ENCODE data around the gene KIF2C. TPM values are rescaled to one million over a fixed set of nuclear protein-coding genes. Genes with fewer than 3 reads are reported as not detected.

The KIF2C gene
- total RNA-seq, 1 donor from 2014 or later: 88.7 TPM

DNA sequence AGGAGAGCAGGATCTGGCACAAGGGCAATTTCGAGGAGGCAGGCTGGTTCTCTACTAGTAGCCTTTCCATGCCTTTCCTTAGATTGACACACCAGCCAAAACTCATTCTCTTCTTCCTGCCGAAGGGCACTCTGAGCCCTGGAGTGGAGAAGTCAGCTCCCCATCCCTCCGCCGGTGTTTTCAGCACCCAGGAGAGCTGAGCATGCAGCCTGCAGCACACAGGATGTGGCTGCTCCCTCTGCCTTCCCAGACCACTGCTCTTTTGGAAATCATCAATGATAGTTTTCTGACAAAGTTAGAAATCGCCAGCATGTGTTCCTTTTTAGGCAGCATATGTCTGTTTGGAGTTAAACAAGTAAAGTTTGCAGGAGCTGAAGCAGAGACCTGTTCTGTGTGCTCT, 20.3 kb upstream of the KIF2C start:
- Mint-ChIP-seq H3K36me3 (ENCODE audit: low read depth) (no peaks in the 10 kb centered on the region), H3K27me3 (ENCODE audit: low read depth) (peaks cover 7% of the 10 kb centered on the region), H3K4me1 (peaks cover 21% of the 10 kb centered on the region), H3K4me3 (no peak overlapping the region), H3K9me3 (no peaks in the 10 kb centered on the region), H3K27ac (ENCODE audit: unreplicated experiment) (no peak overlapping the region)
- TF ChIP-seq, protein P1, sequence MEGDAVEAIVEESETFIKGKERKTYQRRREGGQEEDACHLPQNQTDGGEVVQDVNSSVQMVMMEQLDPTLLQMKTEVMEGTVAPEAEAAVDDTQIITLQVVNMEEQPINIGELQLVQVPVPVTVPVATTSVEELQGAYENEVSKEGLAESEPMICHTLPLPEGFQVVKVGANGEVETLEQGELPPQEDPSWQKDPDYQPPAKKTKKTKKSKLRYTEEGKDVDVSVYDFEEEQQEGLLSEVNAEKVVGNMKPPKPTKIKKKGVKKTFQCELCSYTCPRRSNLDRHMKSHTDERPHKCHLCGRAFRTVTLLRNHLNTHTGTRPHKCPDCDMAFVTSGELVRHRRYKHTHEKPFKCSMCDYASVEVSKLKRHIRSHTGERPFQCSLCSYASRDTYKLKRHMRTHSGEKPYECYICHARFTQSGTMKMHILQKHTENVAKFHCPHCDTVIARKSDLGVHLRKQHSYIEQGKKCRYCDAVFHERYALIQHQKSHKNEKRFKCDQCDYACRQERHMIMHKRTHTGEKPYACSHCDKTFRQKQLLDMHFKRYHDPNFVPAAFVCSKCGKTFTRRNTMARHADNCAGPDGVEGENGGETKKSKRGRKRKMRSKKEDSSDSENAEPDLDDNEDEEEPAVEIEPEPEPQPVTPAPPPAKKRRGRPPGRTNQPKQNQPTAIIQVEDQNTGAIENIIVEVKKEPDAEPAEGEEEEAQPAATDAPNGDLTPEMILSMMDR (conservative IDR thresholded peaks at IDR 0.05): no peak
- no peak for DNase-seq (ENCODE audit: low read depth, low spot score)

DNA sequence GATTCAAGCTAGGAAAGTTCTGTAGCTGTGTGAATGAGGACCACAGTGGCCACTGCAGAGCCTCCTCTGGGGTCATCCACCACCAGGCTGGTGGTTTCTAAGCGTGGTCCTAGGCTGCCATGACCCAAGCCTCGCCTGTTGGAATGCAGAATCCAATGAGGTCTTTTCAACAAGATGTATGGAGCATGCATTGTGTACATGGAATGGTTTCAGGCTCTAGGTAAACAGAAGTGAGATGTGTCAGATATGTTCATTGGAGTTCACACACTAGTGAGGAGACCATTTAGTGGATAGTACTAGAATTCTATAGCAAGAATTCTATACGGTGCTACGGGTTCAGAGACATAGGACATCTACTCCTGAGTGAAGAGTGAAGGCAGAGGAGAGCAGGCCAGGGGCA, 19.4 kb upstream of the KIF2C start:
- no peak for DNase-seq (ENCODE audit: low read depth, low spot score)
- H3K9me3 Mint-ChIP-seq: no peaks in the 10 kb centered on the region
- H3K4me3 Mint-ChIP-seq: no peak overlapping the region
- TF ChIP-seq, protein P1 (conservative IDR thresholded peaks at IDR 0.05): no peak
- no peaks in the 10 kb centered on the region for H3K36me3 Mint-ChIP-seq (ENCODE audit: low read depth)
- H3K27me3 Mint-ChIP-seq (ENCODE audit: low read depth): peaks cover 7% of the 10 kb centered on the region
- H3K4me1 Mint-ChIP-seq: peaks cover 16% of the 10 kb centered on the region
- H3K27ac Mint-ChIP-seq (ENCODE audit: unreplicated experiment): no peak overlapping the region

DNA sequence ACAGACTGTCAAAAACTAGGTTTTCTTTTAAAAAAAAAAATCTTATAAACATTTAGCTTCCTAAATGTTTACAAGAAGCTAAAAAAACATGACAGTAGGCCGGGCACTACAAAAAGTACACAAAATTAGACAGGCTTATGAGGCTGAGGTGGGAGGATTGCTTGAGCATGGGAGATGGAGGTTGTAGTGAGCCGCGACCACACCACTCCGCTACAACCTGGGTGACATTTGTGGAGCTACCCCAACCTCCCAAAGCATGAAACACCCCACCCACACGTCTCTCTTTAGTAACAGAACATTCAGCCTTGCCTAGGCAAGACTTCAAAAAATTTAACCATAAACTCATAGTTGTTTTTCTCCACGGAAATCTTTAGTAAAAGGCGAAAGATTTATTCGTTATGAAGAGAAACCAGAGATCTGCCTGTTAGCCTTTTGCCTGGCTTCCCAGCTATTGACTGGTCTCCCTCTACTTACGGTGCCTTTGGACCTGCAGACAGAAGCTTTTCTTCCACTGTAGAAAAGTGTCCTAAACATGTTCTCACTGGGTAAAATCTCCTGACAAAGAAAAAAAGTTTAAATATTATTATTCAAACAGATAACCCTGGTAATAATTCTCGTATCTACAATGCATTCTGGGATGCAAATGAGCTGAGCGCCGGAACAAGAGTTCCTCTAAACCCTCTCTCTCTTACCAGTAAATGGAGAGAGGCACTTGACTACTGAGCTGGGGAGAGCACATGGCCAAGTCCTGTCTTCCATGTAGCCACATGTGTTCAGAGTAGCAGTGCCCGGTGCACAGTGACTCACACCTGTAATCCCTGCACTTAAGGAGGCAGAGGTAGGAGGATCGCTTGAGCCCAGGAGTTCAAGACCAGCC, 17.9 kb upstream of the KIF2C start:
- TF ChIP-seq, protein P1 (conservative IDR thresholded peaks at IDR 0.05): no peak
- DNase-seq (ENCODE audit: low read depth, low spot score): no peak
- peak overlapping the region; percentile 72 for H3K4me3 Mint-ChIP-seq
- H3K27ac Mint-ChIP-seq (ENCODE audit: unreplicated experiment): peak overlapping the region; percentile 99
- H3K36me3 Mint-ChIP-seq (ENCODE audit: low read depth): no peaks in the 10 kb centered on the region
- peaks cover 7% of the 10 kb centered on the region for H3K27me3 Mint-ChIP-seq (ENCODE audit: low read depth)
- H3K9me3 Mint-ChIP-seq: no peaks in the 10 kb centered on the region
- H3K4me1 Mint-ChIP-seq: peaks cover 16% of the 10 kb centered on the region

DNA sequence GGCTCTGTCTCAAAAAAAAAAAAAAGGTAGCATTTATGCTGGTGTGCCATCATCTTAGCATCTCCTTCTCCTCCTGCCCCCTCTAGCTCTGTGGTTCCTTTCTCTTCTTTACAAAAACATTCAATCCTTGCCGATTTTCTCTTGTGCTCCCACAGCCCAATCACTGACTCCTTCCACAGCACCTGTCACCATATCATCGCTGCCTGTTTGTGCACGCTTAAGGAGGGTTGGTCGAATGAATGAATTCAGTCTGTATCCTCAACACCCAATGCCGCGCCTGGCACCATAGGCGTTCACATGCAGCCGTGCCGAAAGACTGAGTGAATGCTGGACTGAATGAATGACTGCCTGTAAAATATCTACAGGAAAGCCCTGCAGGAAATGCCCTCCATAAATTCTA, 16.6 kb upstream of the KIF2C start:
- TF ChIP-seq, protein P1 (conservative IDR thresholded peaks at IDR 0.05): no peak
- H3K27me3 Mint-ChIP-seq (ENCODE audit: low read depth): peaks cover 7% of the 10 kb centered on the region
- no peaks in the 10 kb centered on the region for H3K36me3 Mint-ChIP-seq (ENCODE audit: low read depth)
- no peak overlapping the region for H3K4me3 Mint-ChIP-seq
- H3K27ac Mint-ChIP-seq (ENCODE audit: unreplicated experiment): peak overlapping the region; percentile 31
- H3K9me3 Mint-ChIP-seq: no peaks in the 10 kb centered on the region
- peaks cover 16% of the 10 kb centered on the region for H3K4me1 Mint-ChIP-seq
- DNase-seq (ENCODE audit: low read depth, low spot score): no peak

DNA sequence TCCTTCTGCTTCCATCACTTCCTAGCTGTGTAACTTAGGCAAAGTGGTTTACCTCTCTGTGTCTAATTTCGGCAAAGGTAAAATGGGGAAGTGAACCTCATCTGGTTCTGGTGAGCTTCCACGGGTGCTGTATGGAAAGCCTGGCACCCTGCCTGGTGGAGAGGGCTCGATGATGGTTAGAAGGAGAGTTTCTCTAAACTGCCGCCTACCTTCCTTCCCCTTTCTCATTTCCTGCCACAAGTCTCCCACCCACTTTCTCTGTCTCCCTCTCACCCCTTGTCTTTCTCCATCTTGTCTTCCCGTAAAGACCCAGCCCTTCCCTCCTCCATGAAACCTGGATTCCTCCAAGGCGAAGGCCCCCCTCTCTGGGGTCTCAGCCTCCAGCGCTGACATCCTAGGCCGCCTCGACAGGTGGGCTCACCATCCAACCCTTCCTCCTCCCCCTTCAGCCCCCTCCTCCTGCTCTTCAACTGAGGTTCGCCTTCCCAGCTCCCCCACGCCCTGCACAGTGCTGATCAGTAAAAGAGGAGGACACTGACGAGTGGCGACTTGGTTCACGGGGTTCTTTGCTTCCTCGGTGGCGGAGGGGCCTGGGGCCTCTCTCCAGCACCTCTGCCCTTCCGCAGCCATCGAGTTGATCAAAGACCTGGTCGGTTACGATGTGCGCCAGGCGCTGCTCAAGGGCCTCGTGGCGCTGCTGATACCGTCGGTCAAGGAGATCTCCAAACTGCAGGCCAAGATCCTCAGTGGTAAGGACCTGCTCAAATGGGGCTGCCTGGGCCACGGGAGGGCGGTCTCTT, 15.9 kb upstream of the KIF2C start:
- no peak for DNase-seq (ENCODE audit: low read depth, low spot score)

More for the DNA sequence above, 15.9 kb upstream of the KIF2C start:
- Mint-ChIP-seq H3K27ac (ENCODE audit: unreplicated experiment) (no peak overlapping the region), H3K36me3 (ENCODE audit: low read depth) (no peaks in the 10 kb centered on the region), H3K4me3 (no peak overlapping the region), H3K27me3 (ENCODE audit: low read depth) (peaks cover 7% of the 10 kb centered on the region), H3K9me3 (no peaks in the 10 kb centered on the region), H3K4me1 (peaks cover 16% of the 10 kb centered on the region)
- TF ChIP-seq, protein P1 (conservative IDR thresholded peaks at IDR 0.05): no peak

Measured in neural crest cell (in vitro differentiated cells).